GM18519 (cell line): Measurements from ENCODE around the gene METTL24.

Source experiments
- ATAC-seq: cut with Tn5 transposase; IDR thresholded peaks from one replicate; pipeline ENCODE4 v1.9.1; 2021; ENCODE audit warnings: mild to moderate bottlenecking, moderate library complexity; ENCODE audit not compliant: unreplicated experiment, low FRiP score

The METTL24 gene

GRCh38 chr6:110216140-110216539, 142.0 kb downstream of the METTL24 start:
- ATAC-seq, result no peak

GRCh38 chr6:110214338-110214737, 143.8 kb downstream of the METTL24 start:
- ATAC-seq, result no peak

GRCh38 chr6:110211753-110212152, 146.4 kb downstream of the METTL24 start:
- no peak for ATAC-seq

- no peak for ATAC-seq
Measured at GRCh38 chr6:110207652-110208051, 150.5 kb downstream of the METTL24 start.

- ATAC-seq, result no peak
Measured at GRCh38 chr6:110201151-110201884, 156.8 kb downstream of the METTL24 start.

GRCh38 chr6:110198561-110198960, 159.6 kb downstream of the METTL24 start:
- no peak for ATAC-seq

- ATAC-seq, result no peak
Measured at GRCh38 chr6:110196874-110197273, 161.3 kb downstream of the METTL24 start.

GRCh38 chr6:110195639-110196038, 162.5 kb downstream of the METTL24 start:
- ATAC-seq, result no peak
